GM18511 (cell line): ENCODE data around the gene SIGLEC11.
"Not testable (repeated sequence)": the region's sequence is repeated elsewhere in the genome, so short reads cannot be mapped to it uniquely, and the experiment has no call there.

Experiments used
- ATAC-seq: cut with Tn5 transposase; IDR thresholded peaks from one replicate; pipeline ENCODE4 v1.9.1; 2021; ENCODE audit warnings: mild to moderate bottlenecking, moderate library complexity; ENCODE audit not compliant: unreplicated experiment

The SIGLEC11 gene

GRCh38 chr19:49981603-49982593 lies 20.9 kb upstream of the SIGLEC11 start:
- ATAC-seq: no peak

GRCh38 chr19:49978324-49978723 lies 17.4 kb upstream of the SIGLEC11 start:
- ATAC-seq: no peak

GRCh38 chr19:49977881-49978280 lies 16.9 kb upstream of the SIGLEC11 start:
- ATAC-seq: no peak

- ATAC-seq: no peak
Observed at GRCh38 chr19:49977076-49977475, 16.1 kb upstream of the SIGLEC11 start.

- ATAC-seq: no peak
Observed at GRCh38 chr19:49976496-49976895, 15.5 kb upstream of the SIGLEC11 start.

GRCh38 chr19:49975051-49975450 lies 14.1 kb upstream of the SIGLEC11 start:
- no peak for ATAC-seq

- ATAC-seq: no peak
Observed at GRCh38 chr19:49973987-49974386, 13.0 kb upstream of the SIGLEC11 start.

- no peak for ATAC-seq
Observed at GRCh38 chr19:49972841-49973240, 11.9 kb upstream of the SIGLEC11 start.

- no peak for ATAC-seq
Observed at GRCh38 chr19:49971991-49972411, 11.0 kb upstream of the SIGLEC11 start.

- ATAC-seq: not testable (repeated sequence)
Observed at GRCh38 chr19:49969355-49969754, 8.4 kb upstream of the SIGLEC11 start.

- no peak for ATAC-seq
Observed at GRCh38 chr19:49968279-49968922, 7.4 kb upstream of the SIGLEC11 start.

- ATAC-seq: not testable (repeated sequence)
Observed at GRCh38 chr19:49959892-49960291, 1.1 kb downstream of the SIGLEC11 start.

- ATAC-seq: not testable (repeated sequence)
Observed at GRCh38 chr19:49958596-49958995, 2.4 kb downstream of the SIGLEC11 start.

GRCh38 chr19:49958144-49958543 lies 2.8 kb downstream of the SIGLEC11 start:
- not testable (repeated sequence) for ATAC-seq

GRCh38 chr19:49957262-49957915 lies 3.6 kb downstream of the SIGLEC11 start:
- ATAC-seq: no peak

GRCh38 chr19:49956115-49956495 lies 4.9 kb downstream of the SIGLEC11 start:
- ATAC-seq: no peak

GRCh38 chr19:49954933-49955332 lies 6.0 kb downstream of the SIGLEC11 start:
- no peak for ATAC-seq

GRCh38 chr19:49954092-49954829 lies 6.7 kb downstream of the SIGLEC11 start:
- ATAC-seq: no peak

GRCh38 chr19:49953416-49953815 lies 7.6 kb downstream of the SIGLEC11 start:
- no peak for ATAC-seq

GRCh38 chr19:49952906-49953305 lies 8.1 kb downstream of the SIGLEC11 start:
- ATAC-seq: no peak

- ATAC-seq: no peak
Observed at GRCh38 chr19:49952479-49952836, 8.5 kb downstream of the SIGLEC11 start.
